GM21825 (cell line): ENCODE measurements around the gene LRRK1.

ENCODE experiments used
- ATAC-seq: cut with Tn5 transposase; IDR thresholded peaks from one replicate; pipeline ENCODE4 v1.9.1; 2021; ENCODE audit warnings: mild to moderate bottlenecking, moderate library complexity; ENCODE audit not compliant: unreplicated experiment

Gene LRRK1

DNA sequence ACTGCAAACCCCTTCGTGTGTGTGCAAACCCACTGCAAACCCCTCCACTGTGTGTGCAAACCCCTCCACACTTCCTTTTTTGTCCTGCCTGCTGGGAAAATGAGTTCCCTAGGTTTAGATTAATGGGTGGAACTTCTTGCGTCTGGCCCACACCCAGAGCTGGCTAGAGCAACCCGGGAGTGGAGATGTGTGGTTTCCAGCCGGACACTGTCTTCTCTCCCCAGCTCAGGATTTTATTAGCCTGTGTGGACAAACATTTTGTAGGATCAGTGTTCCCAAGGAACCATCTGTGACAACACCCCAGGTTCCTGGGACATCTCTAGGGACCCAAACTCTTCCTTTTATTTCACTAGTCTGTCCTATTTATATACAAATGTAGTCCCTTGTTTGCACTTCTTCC lies 9.6 kb upstream of the LRRK1 start:
- ATAC-seq = no peak

DNA sequence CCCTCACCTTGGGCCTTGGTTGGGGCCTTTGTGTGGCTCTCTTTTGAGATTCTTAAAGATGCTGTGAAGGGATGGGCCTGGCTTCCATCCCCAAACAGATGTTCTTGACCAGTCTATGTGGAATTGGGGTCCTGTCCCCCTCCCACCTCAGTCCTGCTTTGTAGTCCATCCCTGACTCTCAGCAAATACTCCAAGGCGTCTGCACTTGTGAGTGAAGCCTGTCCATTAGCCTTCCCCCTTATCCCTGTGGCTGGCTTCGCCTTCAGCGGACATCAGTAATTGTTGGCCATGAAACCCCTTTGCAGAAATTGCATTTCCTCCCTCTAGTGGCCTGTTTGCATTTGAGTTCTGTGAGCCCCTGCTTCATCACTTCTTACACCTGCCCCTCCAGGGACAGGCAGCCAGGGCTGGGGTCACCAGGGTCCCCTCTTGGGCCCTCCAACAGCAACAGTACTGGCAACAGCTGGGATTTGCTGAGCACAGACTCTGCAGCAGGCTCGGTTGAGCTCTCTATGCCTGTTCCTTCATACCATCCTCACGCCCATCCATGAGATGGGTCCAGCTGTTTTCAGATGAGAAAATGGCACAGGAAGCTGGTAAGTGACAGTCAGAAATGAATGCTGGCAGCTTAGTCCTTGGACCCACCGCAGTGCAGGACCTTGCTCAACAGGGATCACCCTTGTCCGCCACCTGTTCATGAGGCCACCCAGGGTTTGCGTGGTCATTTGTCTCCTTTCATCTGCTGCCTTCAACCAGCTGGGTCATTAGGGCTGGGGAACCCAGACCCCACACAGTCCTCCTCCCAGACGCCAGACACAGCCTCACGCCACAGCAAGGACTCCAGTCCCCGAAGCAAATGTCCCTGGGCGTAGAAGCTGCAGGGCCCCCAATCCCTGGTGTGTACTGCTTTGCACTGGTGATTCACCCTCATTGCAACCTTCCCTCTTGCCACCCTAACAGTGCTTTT lies 8.9 kb upstream of the LRRK1 start:
- no peak for ATAC-seq

DNA sequence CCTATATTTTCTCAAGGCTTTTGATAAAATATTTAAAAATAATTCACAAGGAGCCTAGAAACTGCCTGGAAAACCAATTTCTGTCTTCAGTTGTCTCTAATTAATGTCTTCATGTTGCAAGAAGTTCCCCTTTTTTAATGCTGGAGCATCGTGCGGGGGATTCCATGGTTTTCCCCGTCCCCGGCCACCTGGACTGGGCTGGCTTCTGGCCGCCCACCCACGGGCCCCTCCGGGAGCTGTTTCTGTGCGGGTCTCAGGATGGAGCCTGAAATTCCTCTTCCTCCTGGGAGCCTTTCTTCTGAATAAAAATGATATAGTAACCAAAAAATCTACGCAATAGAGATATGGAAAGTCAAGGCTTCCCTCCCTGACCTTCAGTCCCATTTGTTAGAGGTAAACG lies 8.1 kb upstream of the LRRK1 start:
- ATAC-seq = no peak

DNA sequence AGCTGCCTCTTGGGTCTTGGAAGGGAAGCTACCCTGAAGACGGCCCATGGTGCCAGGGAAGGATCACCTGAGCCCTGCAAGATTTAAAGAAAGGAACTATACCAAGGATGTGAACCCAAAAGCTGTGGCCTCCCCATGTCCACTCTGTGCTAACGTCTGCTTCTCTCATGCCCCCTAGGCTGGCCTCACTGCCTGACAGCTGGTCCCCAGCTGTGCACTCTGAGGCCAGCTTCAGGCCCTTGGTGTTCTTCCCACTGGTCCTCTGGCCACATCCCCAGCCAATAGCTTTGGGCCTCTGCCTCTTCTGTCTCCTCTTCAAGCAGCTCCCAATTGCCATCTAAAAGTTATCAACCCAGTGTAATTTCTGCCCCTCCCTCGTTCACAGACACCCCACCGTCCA lies 5.2 kb upstream of the LRRK1 start:
- ATAC-seq = no peak

DNA sequence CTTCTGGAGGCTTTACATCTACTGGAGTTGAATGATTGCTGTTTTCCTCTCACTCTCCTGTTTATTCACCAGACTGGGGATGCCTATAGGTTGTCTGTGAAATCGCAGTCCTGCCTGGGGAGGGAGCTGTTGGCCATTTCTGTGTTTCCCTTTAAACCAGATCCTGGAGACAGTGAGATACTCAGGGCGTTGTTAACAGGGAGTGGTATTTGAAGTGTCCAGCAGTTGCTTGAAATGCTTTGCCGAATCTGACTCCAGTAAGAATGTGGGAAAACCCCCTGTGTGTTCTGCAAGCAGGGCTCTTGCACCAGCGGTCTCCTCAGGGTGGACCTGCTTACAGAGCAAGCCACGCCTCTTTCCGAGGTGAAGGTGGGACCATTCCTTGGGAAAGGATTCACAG lies 4.3 kb upstream of the LRRK1 start:
- ATAC-seq = no peak

DNA sequence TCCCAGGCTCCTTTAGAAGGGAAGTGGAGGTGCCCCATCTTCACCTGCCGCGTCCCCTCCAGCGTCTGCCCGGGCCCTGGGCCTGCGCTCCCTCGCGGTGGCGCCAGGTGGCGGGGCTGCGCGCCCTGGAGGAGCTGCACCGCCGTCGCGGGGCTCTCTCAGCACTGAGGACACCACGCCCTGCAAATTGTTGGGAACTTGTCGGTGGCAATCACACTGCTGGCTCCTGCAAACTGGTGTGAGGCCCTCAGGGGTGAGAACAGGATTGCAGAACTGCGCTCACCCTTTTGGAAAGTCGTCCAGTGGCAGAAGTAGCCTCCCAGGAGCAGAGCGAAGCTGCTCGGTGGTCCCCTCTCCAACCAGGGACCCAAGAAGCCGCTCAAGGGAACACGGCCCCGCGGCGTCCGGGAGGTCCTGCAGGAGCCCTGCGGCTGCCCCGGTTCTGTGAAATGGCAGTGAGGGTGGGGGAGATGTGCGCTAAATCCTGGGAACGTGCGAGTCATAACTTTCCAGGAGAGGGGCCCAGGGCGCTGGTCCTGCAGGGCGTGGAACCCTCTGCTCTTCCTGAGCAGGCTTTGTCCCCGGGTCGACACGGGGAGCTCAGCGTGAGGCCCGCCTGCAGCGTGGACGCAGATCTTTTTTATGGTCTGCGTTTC lies 995 bp upstream of the LRRK1 start:
- peak; percentile 62 for ATAC-seq

DNA sequence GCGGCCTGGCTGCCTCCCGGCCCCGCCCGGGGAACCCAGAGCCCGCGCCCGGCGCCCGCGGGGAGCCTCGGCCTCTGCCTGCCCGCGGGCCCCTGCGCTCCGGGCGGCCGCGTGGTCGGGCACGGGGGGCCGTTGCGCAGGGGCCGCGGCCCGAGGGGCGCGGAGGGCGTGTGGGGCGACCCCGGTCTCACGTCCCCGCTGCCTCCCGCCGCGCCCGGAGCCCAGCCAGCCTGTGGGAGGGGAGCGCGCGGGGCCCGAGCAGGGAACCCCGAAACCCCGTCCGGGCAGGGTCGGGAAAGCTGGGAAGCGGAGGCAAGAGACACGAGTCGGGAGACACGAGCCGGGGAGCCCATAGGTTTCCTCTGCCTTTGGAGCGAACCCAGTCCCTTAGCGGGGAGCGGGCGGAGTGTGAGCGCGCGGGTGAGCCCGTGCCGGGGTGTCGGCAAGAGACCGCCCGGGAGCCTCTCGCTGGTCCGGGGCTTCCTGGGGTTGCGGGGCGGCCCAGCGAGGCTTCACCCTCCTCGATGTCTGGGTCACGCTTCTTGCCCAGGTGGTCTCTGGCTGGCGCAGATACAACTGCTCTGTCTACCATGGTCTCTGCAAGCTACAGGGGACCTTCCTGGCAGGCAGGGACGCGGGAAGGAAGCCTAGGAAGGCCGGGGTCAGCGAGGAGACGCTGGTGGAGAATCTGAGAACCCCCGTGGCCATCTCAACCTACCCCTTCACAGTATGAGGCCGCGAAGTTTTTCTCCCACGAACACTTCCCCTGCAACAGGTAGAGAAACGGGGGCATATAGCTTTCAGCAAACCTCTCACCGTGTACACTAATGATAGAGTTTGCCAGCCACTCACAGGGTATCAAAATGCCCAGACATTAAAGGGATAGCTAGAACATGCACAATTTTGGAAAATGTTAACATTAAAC lies 586 bp downstream of the LRRK1 start:
- peak; percentile 5 for ATAC-seq

DNA sequence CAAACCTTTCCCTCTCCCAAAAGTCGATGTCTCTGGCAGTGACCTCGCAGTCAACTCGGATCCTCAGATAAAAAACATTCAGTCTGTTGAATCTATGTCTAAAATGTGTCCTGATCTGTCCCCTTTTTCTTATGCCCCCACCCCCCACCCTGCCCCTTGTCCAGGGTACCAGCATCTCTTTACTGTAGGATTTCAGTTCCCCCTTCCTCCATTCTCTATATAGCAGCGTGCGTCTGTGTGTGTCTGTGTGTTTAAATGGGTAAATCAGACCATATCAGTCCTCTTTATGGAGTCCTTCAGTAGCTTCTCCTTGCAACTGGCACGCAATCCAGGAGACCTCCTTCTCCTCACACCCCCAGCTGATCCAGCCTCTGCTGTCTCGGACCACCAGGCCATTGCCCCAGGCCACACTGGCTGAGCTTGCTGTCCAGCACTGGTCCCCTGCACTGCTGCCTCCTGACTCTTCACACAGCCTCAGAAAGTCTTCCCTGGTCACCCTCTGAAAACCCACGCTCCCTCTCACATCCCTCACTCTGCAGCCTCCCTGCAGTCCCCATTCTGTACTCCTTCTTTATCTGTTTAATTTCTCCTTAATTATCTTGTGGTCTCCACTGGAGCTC lies 1.5 kb downstream of the LRRK1 start:
- ATAC-seq = no peak

DNA sequence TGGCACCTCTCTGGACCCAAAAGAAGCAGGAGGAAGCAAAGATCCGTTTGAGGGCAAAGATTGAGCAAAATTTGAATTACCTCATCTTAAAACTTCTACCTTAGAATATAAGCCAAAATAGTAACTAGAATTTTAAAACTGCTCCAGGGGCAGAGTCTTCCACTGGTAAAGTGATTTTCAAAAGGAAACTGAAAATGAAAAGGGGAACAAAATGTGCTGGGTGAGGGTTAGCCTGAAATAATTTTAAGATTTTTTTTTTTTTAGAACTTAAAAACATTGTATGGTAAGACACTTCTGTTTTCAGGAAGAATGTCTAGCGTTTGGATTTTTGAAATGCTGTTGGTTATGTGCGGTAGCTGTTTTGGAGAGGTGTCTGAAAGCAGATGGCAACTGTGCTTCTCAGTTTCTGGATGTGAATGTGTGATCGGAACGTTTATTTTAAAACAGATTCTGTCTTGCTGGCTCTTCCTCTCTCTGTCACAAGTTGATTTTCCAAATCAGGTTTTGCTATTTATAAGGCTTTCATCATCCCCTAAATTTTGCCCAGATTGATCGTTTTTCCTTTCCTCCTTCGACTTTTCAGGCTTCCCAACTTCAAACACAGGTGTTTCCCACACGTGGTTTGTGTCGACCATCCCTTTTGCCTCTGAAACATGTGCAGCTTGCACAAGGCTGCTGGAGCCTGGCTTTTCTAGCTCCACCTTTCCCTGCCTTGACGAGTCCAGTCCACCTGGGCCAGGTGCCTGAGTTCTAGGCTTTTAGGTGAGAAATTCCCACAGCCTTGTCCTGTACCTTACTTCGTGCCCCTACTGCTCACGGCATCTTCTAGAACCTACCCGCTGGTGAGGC lies 3.3 kb downstream of the LRRK1 start:
- ATAC-seq = no peak

DNA sequence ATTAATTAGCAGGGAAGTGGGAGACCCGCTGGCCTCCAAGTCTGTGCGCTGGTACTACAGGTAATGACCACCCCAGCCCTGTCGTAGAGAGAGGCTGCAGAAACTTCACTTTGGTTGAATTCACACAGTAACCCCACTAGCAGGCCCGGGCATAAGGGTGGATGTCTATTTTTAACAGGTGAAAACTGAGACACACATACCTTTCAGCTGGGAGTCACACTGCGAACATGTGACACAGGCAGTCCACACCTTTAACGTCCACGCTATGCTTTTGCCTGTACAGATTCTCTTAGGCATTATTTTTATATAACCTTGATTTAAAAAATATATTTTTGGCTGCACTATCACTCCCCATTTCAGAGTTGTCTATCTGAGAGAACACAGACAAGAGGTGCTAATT lies 3.9 kb downstream of the LRRK1 start:
- no peak for ATAC-seq

DNA sequence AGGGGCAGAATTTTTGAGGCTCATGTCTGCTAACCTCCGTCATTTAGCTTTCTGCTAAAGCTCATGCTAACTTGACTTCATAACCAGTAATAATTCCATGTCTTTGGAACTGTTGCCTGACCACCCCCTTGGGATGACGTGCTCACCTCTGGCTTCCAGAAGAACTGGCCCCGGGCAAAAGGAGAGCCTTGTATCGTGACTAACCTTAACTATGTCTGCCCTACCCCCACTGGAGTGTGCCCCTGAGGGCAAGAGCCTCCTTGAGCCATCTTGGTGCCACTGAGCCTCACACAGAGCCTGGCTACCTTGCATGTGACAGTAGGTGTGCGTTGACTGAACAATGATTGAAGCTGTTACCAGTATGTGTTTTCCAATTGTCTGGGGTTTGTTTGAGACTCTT lies 4.7 kb downstream of the LRRK1 start:
- no peak for ATAC-seq

DNA sequence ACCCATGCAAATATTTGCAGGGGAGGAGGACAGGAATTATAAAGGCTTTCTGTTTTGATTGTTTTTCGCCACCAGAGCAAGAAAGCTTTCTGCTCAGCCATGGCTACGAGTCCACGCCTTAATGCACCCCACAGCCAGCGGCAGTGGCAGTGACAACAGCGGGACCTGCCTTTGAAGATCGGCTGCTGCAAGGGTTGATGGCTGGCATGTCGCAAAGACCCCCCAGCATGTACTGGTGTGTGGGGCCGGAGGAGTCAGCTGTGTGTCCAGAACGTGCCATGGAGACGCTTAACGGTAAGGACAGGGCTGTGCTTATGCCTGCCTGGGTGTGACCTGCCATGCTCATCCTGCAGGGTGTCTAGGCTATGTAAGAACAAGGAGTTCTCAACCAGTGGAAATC lies 5.3 kb downstream of the LRRK1 start:
- no peak for ATAC-seq

DNA sequence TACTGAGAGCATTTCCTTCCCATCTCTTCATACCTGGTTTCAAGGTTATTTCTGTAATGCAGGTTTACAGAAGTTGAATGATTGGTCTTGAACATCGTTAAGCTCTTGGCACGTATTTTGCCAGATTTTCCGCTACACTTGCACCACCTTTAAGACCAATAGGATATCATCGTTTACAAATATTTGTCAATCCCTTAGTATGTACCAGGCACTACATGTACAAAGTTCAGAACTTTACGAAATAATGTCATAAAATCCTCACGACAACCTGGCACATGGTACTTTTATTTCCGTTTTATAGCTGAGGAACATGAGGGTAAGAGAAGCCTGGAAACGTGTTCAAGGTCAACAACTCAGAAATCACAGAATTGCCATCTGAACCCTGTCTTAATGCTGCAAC lies 6.3 kb downstream of the LRRK1 start:
- ATAC-seq = no peak

DNA sequence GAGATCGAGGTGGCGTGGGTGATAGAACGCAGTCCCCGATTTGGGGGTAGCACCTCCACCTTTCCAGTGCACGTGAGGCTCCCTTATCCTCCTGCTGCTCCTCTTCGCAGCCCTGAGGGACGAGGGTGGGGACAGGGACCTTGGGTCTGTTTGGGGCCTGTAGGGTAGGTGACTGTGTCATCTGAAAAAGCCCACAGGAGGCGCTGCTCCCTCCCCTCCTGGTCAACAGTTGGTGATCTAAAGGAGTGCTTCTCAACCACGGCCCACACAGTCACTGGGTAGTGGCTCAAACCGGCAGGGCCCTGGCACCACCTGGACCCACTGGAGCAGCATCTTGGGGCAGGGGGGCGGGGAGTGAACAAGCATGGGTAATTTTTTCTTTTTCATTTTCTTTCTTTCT lies 7.1 kb downstream of the LRRK1 start:
- no peak for ATAC-seq

DNA sequence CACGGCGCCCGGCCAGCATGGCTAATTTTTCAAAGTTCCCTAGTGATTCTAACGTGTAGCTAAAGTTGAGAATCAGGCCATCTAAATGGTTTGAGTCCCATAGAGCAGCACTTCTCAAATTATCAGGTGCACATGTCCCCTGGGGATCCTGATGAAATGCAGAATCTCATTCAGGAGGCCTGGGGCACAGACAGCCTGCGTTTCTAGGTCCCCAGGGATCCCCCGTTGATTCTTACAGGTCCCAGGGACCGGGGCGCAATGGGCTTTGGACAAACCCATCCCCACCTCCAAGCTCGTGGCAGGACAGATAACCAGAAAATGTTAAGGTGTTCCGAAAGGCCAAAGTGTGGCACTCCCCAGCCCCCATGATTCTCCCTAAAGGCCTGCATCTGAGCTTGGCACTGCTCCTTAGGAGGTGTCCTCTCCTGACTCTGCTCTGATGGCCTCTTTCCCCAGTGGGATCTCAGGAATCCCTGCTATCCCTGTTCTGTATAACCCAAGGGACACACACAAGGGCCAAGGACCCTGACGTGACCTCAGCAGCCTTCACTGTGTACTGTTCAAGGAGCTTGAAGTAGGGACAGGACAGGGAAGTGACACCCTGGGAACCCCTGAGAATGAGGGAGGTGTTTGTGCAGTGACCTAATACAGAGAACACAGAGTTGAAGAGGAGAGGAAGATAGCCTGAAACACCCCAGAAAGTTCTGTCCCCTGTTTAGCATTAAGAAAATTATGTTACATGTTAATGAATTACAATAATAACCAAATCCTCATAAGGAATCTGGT lies 8.0 kb downstream of the LRRK1 start:
- ATAC-seq = peak; percentile 40

DNA sequence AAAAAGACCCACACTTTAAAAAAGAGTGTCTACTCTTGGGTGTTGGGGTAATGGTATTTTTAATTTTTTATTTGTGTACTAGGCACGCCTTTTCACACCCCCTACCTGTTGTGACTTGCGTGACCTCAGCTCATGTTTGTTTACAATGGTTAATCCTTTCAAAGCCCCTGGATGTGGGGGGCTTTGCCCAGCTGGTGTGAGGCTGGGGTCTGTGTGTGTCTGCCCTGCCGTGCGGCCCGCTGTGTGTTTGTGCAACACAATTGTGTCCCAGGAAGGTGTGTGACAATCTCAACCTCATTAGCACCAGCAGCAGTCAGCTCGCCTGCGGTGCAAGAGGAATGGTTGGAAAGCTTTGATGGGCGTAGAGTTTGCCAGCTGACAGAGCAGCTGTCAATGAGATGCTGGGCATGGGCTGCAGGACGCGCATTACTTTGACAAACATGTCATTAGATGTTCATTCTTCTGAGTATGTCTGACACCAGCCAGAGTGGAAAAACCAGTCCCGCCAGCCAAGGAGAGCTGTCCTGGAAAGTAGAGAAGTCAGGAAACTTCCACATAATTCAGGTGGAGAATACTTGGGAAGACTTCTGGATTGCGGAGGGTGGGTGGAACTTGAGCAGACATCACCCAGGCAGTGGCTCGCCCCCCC lies 9.6 kb downstream of the LRRK1 start:
- no peak for ATAC-seq

DNA sequence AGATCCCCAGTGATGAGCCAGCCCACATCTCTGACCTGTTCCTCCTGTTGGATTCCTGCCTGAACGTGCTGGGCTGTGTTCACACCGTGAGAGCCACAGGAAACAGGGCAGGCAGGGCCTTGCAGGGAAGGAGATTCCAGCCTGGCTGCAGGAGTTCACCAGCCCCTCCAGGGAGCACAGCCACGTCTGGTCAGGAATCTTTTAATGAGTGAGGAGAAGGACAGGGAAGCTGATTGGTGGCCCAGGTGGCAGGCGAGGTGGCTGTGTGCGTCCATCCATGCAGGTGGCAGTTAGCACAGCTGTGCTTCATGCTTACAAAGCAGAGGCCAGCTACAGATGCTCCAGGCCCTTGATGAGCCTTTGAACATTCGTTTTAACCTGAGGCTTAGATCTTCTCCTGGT lies 10.5 kb downstream of the LRRK1 start:
- ATAC-seq = peak; percentile 41

DNA sequence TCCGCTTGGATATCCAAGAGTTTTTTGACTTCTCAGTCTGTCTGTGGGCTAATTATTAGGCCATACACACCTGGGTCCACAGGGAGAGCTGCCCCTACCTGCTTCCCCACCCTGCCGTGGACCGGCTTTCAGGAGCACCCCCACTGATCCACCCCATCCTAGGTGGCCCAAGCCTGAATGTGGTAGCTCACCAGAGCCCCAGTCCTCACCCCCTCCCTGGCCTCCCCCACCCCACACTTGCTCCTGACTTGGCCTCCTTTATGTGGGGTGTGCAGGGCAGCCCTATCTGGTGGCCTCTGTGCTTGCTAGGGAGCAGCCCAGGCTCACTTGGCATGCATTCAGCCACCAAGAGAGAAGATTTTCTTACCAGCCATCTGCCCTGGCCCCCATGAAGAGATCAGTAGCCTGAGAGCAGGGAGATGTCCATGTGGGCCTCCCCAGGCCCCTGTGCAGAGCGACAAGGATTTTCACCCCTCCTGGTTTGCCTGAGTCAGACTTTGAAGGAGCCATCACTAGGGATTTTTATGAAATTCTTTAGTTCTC lies 11.2 kb downstream of the LRRK1 start:
- no peak for ATAC-seq
